Measurements from ENCODE around the gene ABI1. TPM values are rescaled to one million over a fixed set of nuclear protein-coding genes. Genes with fewer than 3 reads are reported as not detected.

Gene ABI1
- total and polyA plus RNA-seq, 2 donors (not counting 3 experiments of a cell fraction or from before 2014, with no cell fraction given), result 58.8 to 59.1 TPM

DNA sequence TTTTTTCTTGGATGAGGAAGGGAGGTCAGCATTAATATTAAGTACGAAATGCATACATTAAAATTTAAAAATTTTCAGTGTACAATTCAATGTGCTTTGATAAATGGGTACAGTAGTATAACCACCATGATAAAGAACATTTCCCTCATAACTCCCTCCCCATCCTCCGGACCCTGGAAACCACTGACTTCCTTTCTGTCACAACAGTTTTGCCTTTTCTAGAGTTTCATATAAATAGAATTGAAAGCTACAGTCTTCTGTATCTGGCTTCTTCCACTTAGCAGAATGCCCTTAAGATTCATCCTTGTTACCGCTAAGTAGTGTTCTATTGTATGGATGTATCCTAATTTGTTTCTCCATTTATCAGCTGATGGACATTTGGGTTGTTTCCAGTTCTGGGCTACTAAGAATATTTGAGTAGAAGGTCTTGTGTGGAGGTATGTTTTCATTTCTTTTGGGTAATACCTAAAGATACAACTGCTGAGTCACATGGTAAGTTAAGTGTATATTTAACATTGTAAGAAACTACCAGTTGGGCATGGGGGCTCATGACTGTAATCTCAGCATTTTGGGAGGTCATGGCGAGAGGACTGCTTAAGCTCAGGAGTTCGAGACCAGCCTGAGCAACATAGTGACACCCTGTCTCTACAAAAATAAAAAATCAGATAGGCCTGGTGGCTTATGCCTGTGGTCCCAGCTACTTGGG, 30.8 kb downstream of the ABI1 start:
- CTCF ChIA-PET, result interaction anchor here (1.0 kb wide), 1 partner anchor 10 kb away, joined by 3 read pairs; no protein-coding TSS in a partner anchor
- Histone ChIP-seq H3K4me2 (ENCODE audit: insufficient read depth, low read length) (no peak overlapping the region), H3K9me1 (replicated peaks; ENCODE audit: control insufficient read depth, extremely low read depth, insufficient read depth, low read length) (no peaks in the 10 kb centered on the region), H3K27ac (ENCODE audit: insufficient read depth, low read depth, low read length) (no peak overlapping the region), H3K27me3 (ENCODE audit: control insufficient read depth in 2 of 2, insufficient read depth in 2 of 2, low read length in 2 of 2) (no peaks in the 10 kb centered on the region), H3K4me3 (replicated peaks in 1 of 3; ENCODE audit: insufficient read depth in 1 of 3, low read depth in 1 of 3, low read length in 3 of 3) (no peak overlapping the region), H4K20me1 (replicated peaks; ENCODE audit: control insufficient read depth, extremely low read depth, insufficient read depth, low read length) (no peaks in the 10 kb centered on the region), H3K4me1 (ENCODE audit: control insufficient read depth, extremely low read depth, insufficient read depth, low read length) (no peaks in the 10 kb centered on the region), H3K9ac (replicated peaks; ENCODE audit: extremely low read depth, insufficient read depth, low read length) (no peak overlapping the region), H3K79me2 (ENCODE audit: control insufficient read depth, insufficient read depth, low read length) (peaks cover 64% of the 10 kb centered on the region), H2AFZ (ENCODE audit: low read depth, low read length) (no peak overlapping the region), H3K9me3 (replicated peaks; ENCODE audit: control insufficient read depth, insufficient read depth, low read length) (no peaks in the 10 kb centered on the region), H3K36me3 (ENCODE audit: control insufficient read depth in 2 of 2, extremely low read depth in 1 of 2, insufficient read depth in 2 of 2, low read length in 2 of 2) (no peaks in the 10 kb centered on the region)
- BruUV-seq (replicated peaks), result no TSS peak
- TF ChIP-seq POLR2AphosphoS5 (IDR thresholded peaks at IDR 0.05; ENCODE audit: insufficient read depth, low read depth, low read length) (no peak), JUN (IDR thresholded peaks at IDR 0.05; ENCODE audit: borderline replicate concordance, insufficient read depth, insufficient read length, low read depth) (no peak), EZH2 (IDR thresholded peaks at IDR 0.05; ENCODE audit: borderline replicate concordance, low read depth, low read length, severe bottlenecking) (no peak), GATA2 (IDR thresholded peaks at IDR 0.05; ENCODE audit: insufficient read depth, insufficient read length, low read depth, low read length) (no peak), MYC (IDR thresholded peaks at IDR 0.05; ENCODE audit: low read depth, low read length) (no peak), POLR2A (IDR thresholded peaks at IDR 0.05; ENCODE audit: low read depth, low read length) (no peak), FOS (IDR thresholded peaks at IDR 0.05; ENCODE audit: borderline replicate concordance, insufficient read depth, low read length) (no peak)
- TF ChIP-seq, protein P1, sequence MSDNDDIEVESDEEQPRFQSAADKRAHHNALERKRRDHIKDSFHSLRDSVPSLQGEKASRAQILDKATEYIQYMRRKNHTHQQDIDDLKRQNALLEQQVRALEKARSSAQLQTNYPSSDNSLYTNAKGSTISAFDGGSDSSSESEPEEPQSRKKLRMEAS (IDR thresholded peaks at IDR 0.05; ENCODE audit: insufficient read depth, insufficient read length), result no peak
- TF ChIP-seq, protein P2, sequence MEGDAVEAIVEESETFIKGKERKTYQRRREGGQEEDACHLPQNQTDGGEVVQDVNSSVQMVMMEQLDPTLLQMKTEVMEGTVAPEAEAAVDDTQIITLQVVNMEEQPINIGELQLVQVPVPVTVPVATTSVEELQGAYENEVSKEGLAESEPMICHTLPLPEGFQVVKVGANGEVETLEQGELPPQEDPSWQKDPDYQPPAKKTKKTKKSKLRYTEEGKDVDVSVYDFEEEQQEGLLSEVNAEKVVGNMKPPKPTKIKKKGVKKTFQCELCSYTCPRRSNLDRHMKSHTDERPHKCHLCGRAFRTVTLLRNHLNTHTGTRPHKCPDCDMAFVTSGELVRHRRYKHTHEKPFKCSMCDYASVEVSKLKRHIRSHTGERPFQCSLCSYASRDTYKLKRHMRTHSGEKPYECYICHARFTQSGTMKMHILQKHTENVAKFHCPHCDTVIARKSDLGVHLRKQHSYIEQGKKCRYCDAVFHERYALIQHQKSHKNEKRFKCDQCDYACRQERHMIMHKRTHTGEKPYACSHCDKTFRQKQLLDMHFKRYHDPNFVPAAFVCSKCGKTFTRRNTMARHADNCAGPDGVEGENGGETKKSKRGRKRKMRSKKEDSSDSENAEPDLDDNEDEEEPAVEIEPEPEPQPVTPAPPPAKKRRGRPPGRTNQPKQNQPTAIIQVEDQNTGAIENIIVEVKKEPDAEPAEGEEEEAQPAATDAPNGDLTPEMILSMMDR (IDR thresholded peaks at IDR 0.05; ENCODE audit: extremely low read depth in 1 of 2, insufficient read depth in 1 of 2, low read depth in 1 of 2, low read length in 2 of 2), result no peak
- DNase-seq (ENCODE audit: low read depth, low spot score), result no peak
- dilution Hi-C loops (cut with MboI; ENCODE audit: extremely low pct_ligation_motif_present, low sequenced_read_pairs), result no loop called here
- FAIRE-seq, result no peak
- POLR2A ChIA-PET, result no interaction called here
- intact Hi-C loops (cut with micrococcal nuclease), result no loop called here
